IMR-90 (cell line): ENCODE data around the gene METTL23. TPM values are rescaled to one million over a fixed set of nuclear protein-coding genes. Genes with fewer than 3 reads are reported as not detected.
A peak's percentile ranks its signal among the peaks of the same experiment; 100 is the strongest.
"Not testable (repeated sequence)": the region's sequence is repeated elsewhere in the genome, so short reads cannot be mapped to it uniquely, and the experiment has no call there.

Source experiments
- ATAC-seq: fragments of 200-7000 bp; cut with Tn5 transposase; 2 replicates; pipeline ENCODE4 v1.9.1; 2020; ENCODE audit warnings: low read depth, mild to moderate bottlenecking, moderate library complexity
- BruUV-seq: library from RNA; stranded (reverse); fragments of 400-500 nt; replicated peaks from 2 replicates; lab custom pipeline; 2021; lab: Mats Ljungman, UMichigan
- CTCF ChIA-PET: fragments of 300-600 bp; formaldehyde crosslinking; extraction: SDS; loops from one replicate; lab custom pipeline; 2021; ENCODE audit warnings: antibody characterized with exemption; lab: Yijun Ruan, JAX
- POLR2A ChIA-PET: fragments of 300-600 bp; sonication (Branson Sonifier 250); formaldehyde crosslinking; loops from one replicate; lab custom pipeline; 2022; ENCODE audit warnings: antibody characterized with exemption; ENCODE audit not compliant: unreplicated experiment; lab: Charles Lee
- DNase-seq: peaks from one replicate; pipeline ENCODE4 v3.0.0; 2013
- H2AFZ ChIP-seq: replicated peaks from 2 replicates; pipeline ENCODE3; 2013; ENCODE audit warnings: low read length, mild to moderate bottlenecking; ENCODE audit not compliant: poor library complexity
- H2AK5ac ChIP-seq: 2 replicates; pipeline ENCODE4 v1.6.1; 2013; ENCODE audit warnings: low read depth, low read length, inconsistent platforms
- H2AK9ac ChIP-seq: replicated peaks from 2 replicates; pipeline ENCODE3; 2013; ENCODE audit warnings: mild to moderate bottlenecking, low read depth, low read length, moderate library complexity; ENCODE audit not compliant: poor library complexity
- H2BK120ac ChIP-seq: 2 replicates; pipeline ENCODE4 v1.6.1; 2013; ENCODE audit warnings: low read depth, low read length, inconsistent platforms
- H2BK15ac ChIP-seq: 3 replicates; pipeline ENCODE4 v1.6.1; 2013; ENCODE audit warnings: low read depth, low read length, inconsistent platforms
- H2BK20ac ChIP-seq: 2 replicates; pipeline ENCODE4 v1.6.1; 2013; ENCODE audit warnings: low read depth, mild to moderate bottlenecking, inconsistent platforms, low read length, moderate library complexity
- H2BK5ac ChIP-seq: 2 replicates; pipeline ENCODE4 v1.6.1; 2013; ENCODE audit warnings: mild to moderate bottlenecking, low read depth, low read length, inconsistent platforms; ENCODE audit not compliant: poor library complexity, severe bottlenecking
- H3K14ac ChIP-seq: replicated peaks from 2 replicates; pipeline ENCODE4 v1.6.1; 2013; ENCODE audit warnings: low read depth, low read length, inconsistent platforms
- H3K18ac ChIP-seq: 2 replicates; pipeline ENCODE4 v1.6.1; 2013; ENCODE audit warnings: low read depth, low read length, control low read depth
- H3K23ac ChIP-seq: 2 replicates; pipeline ENCODE4 v1.6.1; 2013; ENCODE audit warnings: low read depth, low read length, inconsistent platforms
- H3K27ac ChIP-seq: 2 replicates; pipeline ENCODE4 v1.5.1; 2013; ENCODE audit warnings: mild to moderate bottlenecking, control low read depth, low read length; ENCODE audit not compliant: insufficient read depth
- H3K27me3 ChIP-seq: 2 replicates; pipeline ENCODE4 v1.6.1; 2013; ENCODE audit warnings: low read length; ENCODE audit not compliant: control insufficient read depth, insufficient read depth
- H3K36me3 ChIP-seq: 2 replicates; pipeline ENCODE4 v1.6.1; 2013; ENCODE audit warnings: low read length, mixed read lengths; ENCODE audit not compliant: control insufficient read depth, insufficient read depth
- H3K4ac ChIP-seq: 2 replicates; pipeline ENCODE4 v1.6.1; 2013; ENCODE audit warnings: low read depth, low read length, inconsistent platforms
- H3K4me1 ChIP-seq: 2 replicates; pipeline ENCODE4 v1.6.1; 2013; ENCODE audit warnings: low read length, mixed read lengths; ENCODE audit not compliant: control insufficient read depth, insufficient read depth
- H3K4me2 ChIP-seq: 2 replicates; pipeline ENCODE4 v1.6.1; 2013; ENCODE audit warnings: low read depth, mild to moderate bottlenecking, control low read depth, low read length, moderate library complexity
- H3K4me3 ChIP-seq: 2 replicates; pipeline ENCODE4 v1.5.1; 2013; ENCODE audit warnings: low read depth, mild to moderate bottlenecking, control low read depth, low read length, moderate library complexity; ENCODE audit not compliant: insufficient read depth
- H3K56ac ChIP-seq: 2 replicates; pipeline ENCODE4 v1.6.1; 2013; ENCODE audit warnings: low read length, inconsistent platforms; ENCODE audit not compliant: insufficient read depth; ENCODE audit errors: extremely low read depth
- H3K79me1 ChIP-seq, 2 experiments: 2 replicates each; pipeline ENCODE4 v1.6.1; 2013; ENCODE audit warnings: low read length in 2 of 2, inconsistent platforms in 1 of 2, low read depth in 1 of 2
- H3K9ac ChIP-seq: 2 replicates; pipeline ENCODE4 v1.6.1; 2013; ENCODE audit warnings: low read depth, low read length, control low read depth
- H3K9me1 ChIP-seq: 2 replicates; pipeline ENCODE4 v1.6.1; 2013; ENCODE audit warnings: low read length, inconsistent platforms; ENCODE audit not compliant: insufficient read depth
- H3K9me3 ChIP-seq: 2 replicates; pipeline ENCODE4 v1.6.1; 2013; ENCODE audit warnings: low read length; ENCODE audit not compliant: control insufficient read depth, insufficient read depth
- H4K20me1 ChIP-seq: 2 replicates; pipeline ENCODE4 v1.6.1; 2013; ENCODE audit warnings: low read length, inconsistent platforms; ENCODE audit not compliant: insufficient read depth
- H4K5ac ChIP-seq: 2 replicates; pipeline ENCODE4 v1.6.1; 2013; ENCODE audit warnings: mild to moderate bottlenecking, low read depth, low read length, control low read depth
- H4K8ac ChIP-seq, 2 experiments: 2 replicates each; pipeline ENCODE4 v1.6.1; 2013; ENCODE audit warnings: low read depth in 2 of 2, low read length in 2 of 2, control low read depth in 1 of 2, inconsistent platforms in 1 of 2
- H4K91ac ChIP-seq: 2 replicates; pipeline ENCODE4 v1.6.1; 2013; ENCODE audit warnings: low read depth, low read length, inconsistent platforms; ENCODE audit not compliant: insufficient read depth
- POLR2A ChIP-seq: IDR thresholded peaks from 2 replicates; pipeline ENCODE4 v1.6.1; 2012; ENCODE audit warnings: mild to moderate bottlenecking, low read depth, low read length
- WGBS, 2 experiments: methylation state at CpG; one replicate each; pipeline versions ENCODE4 v1.1.5 to v1.1.7; 2013; ENCODE audit warnings: missing lambda C conversion rate in 2 of 2; ENCODE audit not compliant: insufficient read length in 1 of 2; ENCODE audit errors: extremely low coverage in 2 of 2; 5-methylcytosine and 5-hydroxymethylcytosine counted together
- dilution Hi-C: fragments of 300-500 bp; cut with HindIII; formaldehyde crosslinking; loops from one replicate; pipeline ENCODE4 v1.14.3; 2018; ENCODE audit warnings: low sequenced_read_pairs; ENCODE audit not compliant: unreplicated experiment
- in situ Hi-C: fragments of 300-500 bp; cut with MboI; formaldehyde crosslinking; loops from 3 replicates; pipeline ENCODE4 v1.14.3; 2019; ENCODE audit warnings: low sequenced_read_pairs, inconsistent platforms, mixed read lengths
- intact Hi-C: fragments of 100-400 bp; cut with micrococcal nuclease; formaldehyde crosslinking; loops from 2 replicates; pipeline ENCODE4 v1.10.0; 2022
- polyA plus RNA-seq, 3 experiments: library from polyadenylated mRNA; depleted of rRNA; stranded (reverse); fragments of >200 nt; gene quantifications; 2 replicates each; pipeline ENCODE4 v1.2.3, GENCODE V29; 2012; ENCODE audit warnings: low replicate concordance in 1 of 3
- total RNA-seq: library from RNA; depleted of rRNA; stranded (reverse); fragments of >200 nt; gene quantifications from 2 replicates; pipeline ENCODE4 v1.2.3, GENCODE V29; 2012

The METTL23 gene
- total and polyA plus RNA-seq, 2 of the 4 experiments (the other 2 are of a cell fraction), result 18.8 to 32.1 TPM

- H3K9ac ChIP-seq, H2BK20ac ChIP-seq, H4K91ac ChIP-seq, H2AFZ ChIP-seq, H3K27me3 ChIP-seq, H3K18ac ChIP-seq, H2AK9ac ChIP-seq, H3K9me1 ChIP-seq, H3K23ac ChIP-seq, dilution Hi-C loops, DNase-seq, H3K4ac ChIP-seq, H2AK5ac ChIP-seq, intact Hi-C loops, H3K4me1 ChIP-seq, in situ Hi-C loops, H4K5ac ChIP-seq, H2BK15ac ChIP-seq, H2BK120ac ChIP-seq, CTCF ChIA-PET, H3K14ac ChIP-seq, ATAC-seq, H3K9me3 ChIP-seq, BruUV-seq, H2BK5ac ChIP-seq, H3K4me3 ChIP-seq, H3K4me2 ChIP-seq, POLR2A ChIA-PET, H4K8ac ChIP-seq, H3K56ac ChIP-seq, H3K27ac ChIP-seq: not testable (repeated sequence)
- peak; percentile 25; the same call in 1 of the 2 replicates for TF ChIP-seq POLR2A
- H3K79me1 ChIP-seq, result peaks cover 38 to 79% of the 10 kb centered on the region in 2 experiments
- 100% methylated on average over 2 of the region's 8 CpGs; no CpG with 5 or more reads in 1 of the 2 experiments for WGBS, 2 experiments
- H4K20me1 ChIP-seq, result peaks cover 41% of the 10 kb centered on the region
- H3K36me3 ChIP-seq, result peaks cover 53% of the 10 kb centered on the region
Observed at GRCh38 chr17:76722977-76723376, 3.7 kb upstream of the METTL23 start.
